ENCODE data around the gene CYP1A1.
A peak's percentile ranks its signal among the peaks of the same experiment; 100 is the strongest.
"Not testable (repeated sequence)": the region's sequence is repeated elsewhere in the genome, so short reads cannot be mapped to it uniquely, and the experiment has no call there.

Gene CYP1A1

DNA sequence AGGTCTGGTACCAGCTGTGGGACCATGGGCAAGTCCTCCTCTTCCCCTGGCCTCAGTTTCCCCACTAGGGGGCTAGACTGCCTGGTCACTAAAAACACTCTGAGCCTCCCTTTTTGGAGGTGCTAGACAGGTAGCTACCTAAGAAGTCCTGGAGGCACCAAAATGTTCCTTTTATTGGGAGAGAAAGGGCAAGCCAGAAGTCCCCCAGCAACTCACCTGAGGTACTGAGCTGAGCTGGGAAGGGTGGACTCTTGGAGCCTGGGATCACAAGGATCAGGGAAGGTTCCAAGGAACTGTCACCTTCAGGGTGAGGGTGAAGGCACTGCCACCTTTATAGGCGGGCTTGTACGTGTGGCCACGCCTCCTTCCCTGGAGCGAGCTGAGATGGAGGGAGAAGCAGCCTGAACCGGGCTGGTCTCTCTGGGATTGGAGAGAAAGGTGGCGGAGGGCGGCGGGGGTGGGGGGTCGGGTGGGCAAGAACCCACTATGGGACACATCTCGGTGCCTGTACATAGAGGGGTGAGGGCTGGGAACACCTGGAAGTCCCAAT is at the start of gene CYP1A1:
TSS of gene CYP1A1 (minus strand) at position 304 of the 550 bp plus-strand sequence. CDS start 2,431 bp downstream, outside the sequence.
- peak in 1 of 2 experiments; percentile 60 for DNase-seq

DNA sequence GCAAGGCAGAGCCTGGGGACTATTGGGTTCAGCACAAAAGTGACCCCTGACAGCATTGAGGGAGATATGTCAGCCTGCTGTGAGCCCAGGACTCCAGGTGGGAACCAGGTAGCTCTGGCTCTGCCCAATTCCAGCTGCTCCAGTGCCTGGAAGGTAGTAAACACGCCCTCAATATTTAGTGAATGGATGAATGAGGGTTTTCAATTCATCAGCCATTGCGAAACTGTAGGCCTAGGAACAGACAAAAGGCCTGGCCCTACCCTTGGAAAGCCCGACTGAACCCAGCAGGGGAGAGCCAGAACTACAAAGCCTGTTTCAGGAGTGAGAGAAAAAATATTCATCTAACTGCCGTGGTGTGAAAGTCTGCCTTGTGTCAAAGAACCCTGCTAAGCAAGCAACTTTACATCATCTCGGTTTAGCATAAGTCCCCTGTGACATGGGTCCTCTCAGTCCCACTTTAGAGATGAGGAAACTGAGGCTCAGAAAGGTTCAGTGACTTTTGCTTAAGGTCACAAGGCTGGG is 48.5 kb upstream of the CYP1A1 start:
- peak in 1 of 2 experiments; percentile 63 for DNase-seq

GRCh38 chr15:74773329-74773728 is 48.0 kb upstream of the CYP1A1 start:
- DNase-seq = peak; percentile 51 to 90

DNA sequence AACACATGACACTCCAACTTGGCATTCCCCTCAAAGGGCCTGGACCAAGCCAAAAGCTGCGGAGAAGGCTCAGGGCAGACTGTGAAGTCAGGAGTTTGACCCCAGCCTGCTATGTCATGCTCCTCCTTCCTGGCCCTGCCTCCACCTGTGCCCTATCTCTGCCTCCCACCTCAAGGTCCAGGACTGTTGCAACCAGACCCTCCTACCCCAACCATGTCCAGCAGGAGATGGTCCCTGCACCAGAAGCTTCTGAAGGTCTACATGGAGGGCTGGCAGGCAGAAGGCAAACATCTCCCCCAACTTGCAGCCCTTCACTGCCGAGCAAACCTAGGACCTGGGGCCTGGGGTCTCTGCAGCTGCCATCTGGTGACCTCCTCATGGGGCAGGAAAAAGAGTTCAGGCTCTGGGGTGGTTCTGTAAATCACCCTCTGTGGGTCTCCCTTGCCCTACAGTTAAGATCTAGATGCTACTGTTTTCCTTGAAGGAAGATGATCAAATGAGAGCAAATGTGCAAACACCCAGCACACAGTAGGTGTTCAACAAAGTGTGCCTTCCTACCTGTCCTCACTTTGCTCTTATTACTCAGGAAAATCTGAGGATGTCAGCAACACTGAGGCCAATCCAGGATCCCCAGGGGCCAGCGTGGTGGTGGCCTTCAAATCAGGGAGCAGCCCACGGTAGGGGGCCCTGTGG is 45.0 kb upstream of the CYP1A1 start:
- no peak for DNase-seq

DNA sequence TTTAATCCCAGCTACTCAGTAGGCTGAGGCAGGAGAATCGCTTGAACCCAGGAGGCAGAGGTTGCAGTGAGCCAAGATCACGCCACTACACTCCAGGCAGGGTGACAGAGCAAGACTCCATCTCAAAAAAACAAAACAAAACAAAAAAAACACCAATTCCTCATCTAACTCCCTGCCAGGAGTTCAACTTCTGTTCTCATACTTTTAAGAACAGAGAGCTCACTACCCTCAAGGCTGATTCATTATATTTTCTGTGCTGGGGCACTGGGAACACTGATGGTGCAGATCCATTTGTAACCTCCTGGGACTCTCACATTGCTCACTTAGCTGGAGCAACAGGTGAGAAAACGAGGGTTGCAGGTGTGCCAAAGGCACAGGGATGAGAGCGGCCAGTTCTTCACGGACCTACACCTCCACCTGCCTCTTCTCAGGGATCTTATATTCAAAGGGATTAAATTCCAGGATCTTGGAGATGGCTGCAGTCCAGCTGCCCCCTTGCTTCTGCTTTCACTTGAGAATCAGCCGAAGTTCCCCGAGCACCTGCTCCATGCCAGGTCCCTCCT is 44.2 kb upstream of the CYP1A1 start:
- DNase-seq = no peak

DNA sequence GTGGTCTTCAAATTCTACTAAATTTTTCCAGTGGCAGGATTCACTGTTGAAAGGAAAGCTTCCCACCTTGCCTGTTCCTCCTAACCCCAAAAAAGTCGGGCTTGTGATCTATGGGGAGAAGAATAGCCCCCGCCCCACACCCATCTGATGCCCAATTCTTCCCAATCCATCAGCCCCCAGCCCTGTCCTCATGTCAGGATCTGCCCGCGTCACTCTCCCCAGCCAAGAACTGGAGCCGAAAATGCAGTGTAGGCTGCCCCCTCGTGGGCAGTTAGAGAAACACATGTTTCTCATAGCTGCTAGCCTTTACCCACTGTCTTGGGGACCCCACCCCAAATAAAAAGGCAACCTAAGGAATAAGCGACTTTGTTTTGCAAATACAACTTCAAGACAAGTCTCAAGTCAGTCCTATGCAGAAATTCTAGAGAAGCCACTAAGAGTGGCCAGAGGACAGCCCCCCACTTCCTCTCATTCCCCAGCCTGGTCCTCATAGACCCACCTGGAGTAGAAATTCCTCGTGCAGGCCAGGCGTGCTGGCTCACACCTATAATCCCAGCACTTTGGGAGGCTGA is 43.5 kb upstream of the CYP1A1 start:
- peak; percentile 48 to 74 for DNase-seq

- peak in 1 of 2 experiments; percentile 34 for DNase-seq
Observed at GRCh38 chr15:74768099-74768770, 42.9 kb upstream of the CYP1A1 start.

DNA sequence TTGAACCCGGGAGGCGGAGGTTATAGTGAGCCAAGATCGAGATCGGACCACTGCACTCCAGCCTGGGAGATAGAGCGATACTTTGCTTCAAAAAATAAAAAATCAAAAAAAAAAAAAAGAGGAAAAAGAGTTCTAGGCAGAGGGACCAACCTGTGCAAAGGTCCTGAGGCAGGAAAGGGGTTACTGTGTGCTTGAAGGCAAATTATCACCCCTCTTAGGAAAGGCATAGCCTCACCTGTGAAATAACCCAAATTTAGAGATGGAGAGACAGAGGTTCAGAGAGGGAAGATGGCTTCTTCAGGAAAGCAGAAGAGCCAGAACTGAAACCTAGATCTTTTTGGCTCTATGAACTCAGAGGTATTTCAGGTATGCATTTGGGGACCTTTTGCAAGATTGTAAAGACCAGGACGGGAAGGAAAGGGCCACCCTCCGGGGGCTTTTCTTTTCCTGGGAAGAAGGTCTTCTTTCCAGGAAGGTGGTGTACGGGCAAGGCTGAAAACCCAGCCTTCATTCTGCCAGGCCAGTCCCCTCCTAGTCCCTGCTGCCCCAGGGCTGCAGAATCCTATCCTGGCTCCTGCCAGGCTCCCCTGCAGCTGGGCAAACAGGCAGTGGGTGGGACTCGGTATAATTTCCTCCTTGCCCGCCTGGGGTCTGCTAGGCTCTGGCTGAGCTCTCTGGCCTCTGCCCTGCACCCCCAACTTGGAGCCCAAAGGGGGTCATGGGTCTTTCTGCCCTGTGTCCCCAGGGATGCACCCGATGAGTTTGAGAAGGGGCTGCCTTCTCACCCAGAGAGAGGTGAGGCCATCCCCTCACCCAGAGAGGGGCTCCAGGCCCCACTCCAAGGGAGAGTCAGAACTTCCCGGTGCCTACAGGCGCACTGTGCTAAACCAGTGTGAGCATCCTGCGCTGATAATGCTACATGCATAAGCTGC is 42.1 kb upstream of the CYP1A1 start:
- no peak for DNase-seq

DNA sequence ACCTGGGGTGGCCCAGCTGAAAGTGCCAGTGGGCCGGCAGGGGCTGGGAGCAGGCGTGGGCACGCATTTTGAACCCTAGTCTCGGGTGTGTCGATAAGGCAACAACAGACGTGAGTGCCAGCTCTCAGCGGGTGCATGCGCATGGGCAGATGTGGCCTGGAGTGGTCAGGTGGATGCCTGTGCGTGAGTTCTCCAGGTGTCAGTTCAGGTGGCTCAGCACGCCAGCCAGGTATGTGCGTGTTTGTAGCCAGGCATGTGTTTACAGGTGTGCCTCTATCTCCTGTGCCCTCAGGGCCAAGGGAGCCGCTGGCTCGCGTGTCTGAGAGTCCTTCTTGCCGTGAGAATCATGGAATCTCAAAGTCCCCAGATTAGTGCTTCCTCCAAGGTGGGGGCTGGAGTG is 38.1 kb upstream of the CYP1A1 start:
- no peak for DNase-seq

GRCh38 chr15:74762791-74763150 is 37.4 kb upstream of the CYP1A1 start:
- DNase-seq = no peak

DNA sequence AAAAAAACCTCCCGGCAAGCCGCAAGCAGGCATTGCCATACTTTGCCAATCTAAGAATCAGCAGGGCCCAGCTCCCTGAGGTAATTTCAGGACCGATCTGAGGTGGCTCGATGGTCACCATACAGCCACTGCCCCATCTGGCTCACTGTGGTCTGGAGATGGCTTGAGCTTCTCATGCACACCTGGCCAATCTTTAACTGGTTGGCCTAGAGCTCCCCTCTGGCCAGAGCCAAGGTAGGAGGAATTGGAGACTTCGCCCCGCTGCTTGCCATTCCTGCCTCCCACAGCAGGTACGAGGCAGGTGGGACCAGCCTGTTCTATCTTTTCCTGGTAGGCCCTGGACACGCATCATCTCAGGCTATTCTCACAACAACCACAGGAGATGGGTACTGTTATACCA is 33.4 kb upstream of the CYP1A1 start:
- DNase-seq = no peak

- no peak for DNase-seq
Observed at GRCh38 chr15:74754593-74755215, 29.4 kb upstream of the CYP1A1 start.

DNA sequence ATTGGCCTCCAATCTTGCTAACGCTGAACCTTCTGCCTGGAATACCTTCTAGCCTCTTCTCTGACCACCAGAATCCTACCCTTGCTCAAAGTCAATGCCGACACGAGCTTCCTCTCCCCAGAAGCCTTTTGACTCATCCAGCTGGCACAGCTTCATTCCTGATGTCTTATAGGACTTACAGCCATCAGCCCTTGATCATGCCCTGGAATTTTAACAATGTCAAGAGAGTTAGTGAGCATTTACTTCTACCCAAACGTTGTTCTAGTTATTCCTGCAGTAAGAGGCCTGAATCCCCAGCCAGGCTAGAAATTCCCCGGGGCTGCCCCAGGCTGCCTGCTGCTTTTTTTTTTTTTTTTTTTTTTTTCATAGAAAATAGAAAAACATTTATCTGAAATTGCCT is 27.2 kb upstream of the CYP1A1 start:
- no peak for DNase-seq

DNA sequence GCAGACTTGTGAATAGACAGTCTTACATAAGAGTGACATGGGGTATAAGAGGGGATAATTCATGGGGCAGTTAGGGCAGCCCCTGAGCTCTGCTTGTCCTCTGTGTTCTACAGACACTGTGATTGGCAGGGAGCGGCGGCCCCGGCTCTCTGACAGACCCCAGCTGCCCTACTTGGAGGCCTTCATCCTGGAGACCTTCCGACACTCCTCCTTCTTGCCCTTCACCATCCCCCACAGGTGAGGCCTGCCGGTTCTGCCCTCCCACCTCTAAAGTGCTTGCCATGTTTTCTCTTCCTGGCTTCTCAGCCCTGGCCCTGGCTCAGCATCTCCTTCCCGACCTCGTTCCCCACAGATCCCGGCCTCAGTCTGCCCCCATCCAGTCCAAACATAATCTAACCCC is 26.7 kb upstream of the CYP1A1 start:
- DNase-seq = no peak

DNA sequence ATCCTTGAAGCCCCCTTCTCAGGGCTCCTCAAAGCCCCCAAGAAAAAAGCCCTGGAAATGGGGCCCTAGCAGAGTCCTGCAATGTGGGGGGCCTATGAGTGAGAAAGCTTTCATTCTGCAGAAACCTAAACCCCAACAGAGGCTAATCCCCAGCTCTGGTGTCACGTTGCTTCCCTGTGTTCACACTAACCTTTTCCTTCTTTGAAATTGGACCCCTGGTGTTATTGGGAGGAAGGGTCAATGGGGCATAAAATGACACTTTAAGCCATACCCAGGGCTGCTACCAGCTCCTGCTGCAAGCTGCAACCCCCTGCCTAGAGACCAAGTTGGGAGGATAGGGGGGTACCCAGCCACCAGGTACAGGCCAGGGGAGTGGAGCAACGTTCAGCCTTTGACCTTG is 25.4 kb upstream of the CYP1A1 start:
- no peak for DNase-seq

GRCh38 chr15:74749832-74750231 is 24.5 kb upstream of the CYP1A1 start:
- DNase-seq = no peak

DNA sequence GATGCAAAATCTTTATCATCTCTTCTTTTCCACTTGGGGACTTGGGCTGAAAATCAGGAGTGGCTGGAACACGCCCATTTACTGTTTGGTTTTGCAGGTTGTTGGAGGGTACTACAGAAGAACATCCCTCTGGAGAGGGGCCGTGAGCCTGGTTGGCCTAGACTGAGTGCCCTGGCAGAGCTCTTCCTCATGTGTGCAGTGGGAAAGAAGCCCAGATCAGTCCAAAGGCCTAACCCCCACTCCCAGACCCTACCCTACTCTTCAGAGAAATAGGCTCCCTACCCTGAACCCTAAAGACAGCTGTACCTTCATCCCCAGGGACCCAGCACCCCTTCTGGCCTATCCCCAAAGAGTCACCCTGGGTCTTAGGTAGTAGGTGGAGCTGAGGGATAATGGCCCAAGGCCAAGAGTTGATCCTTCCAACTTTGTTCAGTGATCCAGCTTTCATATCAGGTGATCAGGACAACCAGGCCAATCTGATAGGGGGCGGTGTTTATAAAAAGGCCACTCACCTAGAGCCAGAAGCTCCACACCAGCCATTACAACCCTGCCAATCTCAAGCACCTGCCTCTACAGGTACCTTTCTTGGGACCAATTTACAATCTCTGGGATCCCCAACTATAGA is 23.1 kb upstream of the CYP1A1 start, which contains the start of gene CYP1A2:
TSS of gene CYP1A2 (plus strand) at position 524 of the 625 bp plus-strand sequence. CDS start 894 bp downstream, outside the sequence.
- DNase-seq = no peak

- no peak for DNase-seq
Observed at GRCh38 chr15:74746389-74746788, 21.1 kb upstream of the CYP1A1 start.

DNA sequence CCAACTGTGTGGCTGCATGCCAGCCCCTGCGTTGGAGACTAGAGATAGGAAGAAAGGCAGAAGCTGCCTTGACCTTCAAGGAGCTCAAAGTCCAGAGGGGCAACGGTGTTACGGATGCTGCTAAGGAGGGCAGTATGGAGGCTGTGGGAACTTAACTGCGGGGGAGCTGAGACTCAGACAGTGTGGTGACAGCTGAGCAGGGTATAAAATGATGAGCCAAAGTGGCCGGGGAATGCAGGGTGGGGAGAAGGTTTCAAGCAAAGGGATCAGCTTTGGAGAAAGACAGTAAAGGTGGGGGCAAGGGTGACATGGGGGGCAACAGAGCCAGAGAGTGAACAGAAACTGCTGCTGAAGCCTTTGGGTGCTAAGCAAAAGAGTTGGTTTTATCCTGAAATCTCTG is 17.1 kb upstream of the CYP1A1 start:
- DNase-seq = no peak

GRCh38 chr15:74738239-74738638 is 12.9 kb upstream of the CYP1A1 start:
- DNase-seq = not testable (repeated sequence)

DNA sequence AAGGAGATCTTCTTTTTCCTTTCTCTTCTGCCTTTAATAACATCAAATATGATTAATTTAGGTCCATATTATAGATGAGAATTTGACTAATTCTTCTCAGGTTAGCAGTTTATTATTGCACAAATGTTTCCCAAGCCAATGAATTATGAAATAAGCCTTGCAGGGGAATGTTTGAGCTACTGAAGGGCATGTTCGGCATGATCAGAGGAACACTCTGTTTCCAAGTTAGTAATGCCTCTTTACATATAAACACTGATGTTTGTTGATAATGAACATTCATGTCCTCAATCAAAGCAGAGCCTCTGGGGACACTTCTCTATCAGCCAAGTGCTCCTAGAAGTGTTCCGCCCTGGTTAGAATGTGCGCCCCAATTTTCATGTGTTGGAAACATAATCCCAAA is 10.0 kb upstream of the CYP1A1 start:
- no peak for DNase-seq

All from NCI-H526 (cell line).